Inferior parietal cortex (tissue), 1 donor: ENCODE results near the gene LHX4.

Experiments used
- DNase-seq: peaks from one replicate; pipeline ENCODE4 v3.0.0-alpha.2; 2016; ENCODE audit errors: extremely low spot score

Gene LHX4

DNA sequence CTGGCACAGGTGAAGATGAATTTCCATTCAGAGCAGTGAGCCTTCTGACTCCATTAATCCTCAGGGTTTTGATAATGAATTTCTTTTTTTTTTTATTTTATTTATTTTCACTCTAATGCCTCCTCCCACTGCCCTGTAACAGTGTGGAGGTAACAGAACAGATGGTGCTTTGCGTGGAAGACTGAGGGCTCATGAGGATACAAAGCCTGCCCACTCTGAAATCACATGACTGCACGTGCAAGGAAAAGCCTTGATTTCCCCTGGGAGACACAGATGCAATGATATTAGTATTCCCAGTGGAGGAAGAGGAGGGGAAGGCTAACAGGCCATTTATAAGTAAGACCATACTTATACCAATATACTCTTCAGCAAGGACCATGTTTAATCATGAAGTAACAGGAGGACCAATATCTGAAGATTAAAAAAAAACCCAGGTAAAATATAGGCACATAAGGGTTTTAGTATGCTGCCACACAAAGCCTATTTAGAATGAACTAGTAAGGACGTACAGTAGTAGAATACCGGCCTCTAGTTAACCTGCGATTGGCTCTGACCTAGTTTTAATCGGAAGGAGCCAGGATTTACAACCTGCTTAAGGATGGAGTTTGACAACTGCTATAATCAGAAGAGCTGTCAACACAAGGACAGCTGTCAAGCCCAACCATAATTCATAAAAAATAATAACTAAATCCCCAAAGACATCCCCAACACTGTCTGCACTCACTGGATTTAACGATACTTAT, 69.6 kb downstream of the LHX4 start:
- DNase-seq = no peak

DNA sequence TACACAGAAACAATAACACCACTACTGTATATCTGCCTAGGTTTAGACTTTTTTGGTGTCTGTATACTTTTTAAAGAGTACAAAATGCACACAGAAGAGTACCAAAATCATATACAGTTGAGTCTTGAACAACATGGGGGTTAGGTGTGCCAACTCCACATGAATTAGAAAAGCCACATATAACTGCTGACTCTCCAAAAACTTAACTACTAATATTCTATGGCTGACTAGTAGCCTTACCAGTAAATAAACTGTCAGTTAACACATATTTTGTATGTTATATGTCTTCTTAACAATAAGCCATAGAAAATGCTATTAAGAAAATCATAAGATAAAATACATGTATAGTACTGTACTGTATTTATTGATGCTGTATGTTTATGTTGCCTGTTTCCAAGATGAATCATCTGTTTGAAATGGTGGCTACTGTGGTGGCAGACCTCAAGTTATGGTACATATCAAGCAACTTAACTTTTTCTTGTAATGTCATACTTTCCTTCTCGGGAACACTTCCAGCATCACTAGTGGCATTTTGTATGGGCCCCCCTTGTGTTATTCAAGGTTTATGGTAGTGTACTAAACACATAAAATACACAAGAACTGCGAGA, 71.2 kb downstream of the LHX4 start:
- DNase-seq = no peak

- no peak for DNase-seq
Observed at GRCh38 chr1:180309338-180309737, 79.3 kb downstream of the LHX4 start.

GRCh38 chr1:180310095-180310494, 80.0 kb downstream of the LHX4 start:
- no peak for DNase-seq

DNA sequence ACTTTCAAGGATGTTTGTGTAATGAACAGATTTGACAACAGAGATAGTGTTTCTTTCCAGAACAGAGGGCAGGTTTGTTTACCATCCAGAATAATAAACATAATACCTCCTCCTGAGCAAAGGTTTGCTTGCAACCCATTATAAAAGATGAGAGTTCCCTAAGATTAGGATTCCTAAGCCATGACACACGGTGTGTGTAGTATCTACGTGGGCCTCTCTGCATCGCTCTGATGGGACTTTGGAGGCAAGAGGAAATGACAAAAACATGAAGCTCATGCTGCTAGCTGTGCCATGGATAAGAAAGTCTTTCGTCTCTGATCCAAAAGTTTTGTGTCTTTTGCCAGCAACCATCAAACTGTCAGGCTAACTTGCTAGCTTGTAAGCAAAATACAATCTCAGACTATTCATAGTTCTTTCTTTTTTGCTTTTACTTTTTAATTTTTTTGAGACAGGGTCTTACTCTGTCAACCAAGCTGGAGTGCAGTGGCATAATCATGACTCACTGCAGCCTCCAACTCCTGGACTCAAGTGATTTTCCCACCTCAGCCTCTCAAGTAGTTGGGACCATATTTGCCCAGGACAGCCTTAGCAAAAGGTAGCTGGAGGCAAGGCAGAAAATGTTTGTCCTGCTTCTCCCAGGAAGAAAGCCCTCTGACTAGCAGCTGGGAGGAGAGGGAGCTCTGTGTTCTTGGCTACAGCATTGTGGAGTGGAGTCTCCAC, 81.1 kb downstream of the LHX4 start:
- no peak for DNase-seq

DNA sequence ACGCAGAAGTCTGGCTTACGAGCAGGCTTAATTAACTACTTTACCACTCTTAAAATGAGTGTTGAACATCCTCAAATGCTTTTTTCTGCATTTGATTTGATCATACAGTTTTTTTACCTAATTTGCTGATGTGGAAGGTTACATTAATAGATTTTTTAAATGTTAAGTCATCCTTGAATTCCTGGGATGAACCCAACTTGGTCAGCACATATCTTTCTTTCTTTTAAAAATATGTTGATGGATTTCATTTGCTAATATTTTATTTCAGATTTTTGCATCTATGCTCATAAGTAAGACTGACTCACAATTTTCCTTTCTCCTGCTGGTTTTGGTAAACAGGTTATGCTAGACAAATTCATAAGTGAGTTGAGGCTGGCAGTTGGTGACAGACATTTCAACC, 82.9 kb downstream of the LHX4 start:
- no peak for DNase-seq

- no peak for DNase-seq
Observed at GRCh38 chr1:180327089-180327488, 97.0 kb downstream of the LHX4 start.
